ENCODE data around the gene KRIT1.

DNA sequence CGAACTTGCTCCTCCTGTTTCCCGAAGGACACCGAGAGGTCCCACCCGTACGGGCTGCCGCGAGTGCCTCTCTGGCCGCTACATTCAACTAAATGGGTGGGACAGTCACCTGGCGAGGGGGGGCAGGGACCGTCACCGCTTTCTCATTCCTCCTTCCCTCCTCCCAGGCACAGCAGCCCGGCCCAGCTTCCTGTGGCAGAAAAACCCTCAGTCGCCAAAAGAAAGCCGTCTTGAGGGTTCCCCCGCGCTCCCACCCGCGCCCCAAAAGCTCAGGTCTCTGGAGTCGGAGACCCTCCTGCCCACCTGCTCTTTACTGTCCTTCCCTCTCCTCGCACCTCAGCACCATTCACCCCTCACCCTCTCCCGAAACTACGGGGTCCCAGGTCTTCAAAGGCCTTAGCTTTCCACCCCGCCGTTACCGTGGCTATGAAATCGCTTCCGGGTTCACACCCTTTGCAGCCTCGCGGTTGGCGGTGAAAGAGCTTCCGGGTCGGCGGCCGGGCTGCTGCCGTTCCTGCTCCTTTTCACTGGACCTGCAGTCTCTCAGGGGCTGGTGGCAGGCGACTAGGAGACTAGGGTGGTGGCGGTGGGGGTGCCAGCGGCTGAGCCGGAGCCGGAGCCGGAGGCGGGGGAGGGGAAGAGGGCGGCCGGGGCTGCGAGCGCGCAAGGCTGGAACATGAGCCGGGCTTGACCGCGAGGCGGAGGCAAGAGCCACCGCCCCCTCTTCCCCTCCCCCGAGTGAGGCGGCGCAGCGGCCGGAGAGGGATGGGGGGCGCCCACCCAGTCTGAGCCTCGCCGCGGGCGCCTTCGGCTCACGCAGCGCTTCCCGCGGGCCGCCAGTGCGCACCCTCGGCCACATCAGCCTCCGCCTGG, at the start of gene KRIT1, which contains the start of gene ANKIB1:
- TF ChIP-seq, protein P1, sequence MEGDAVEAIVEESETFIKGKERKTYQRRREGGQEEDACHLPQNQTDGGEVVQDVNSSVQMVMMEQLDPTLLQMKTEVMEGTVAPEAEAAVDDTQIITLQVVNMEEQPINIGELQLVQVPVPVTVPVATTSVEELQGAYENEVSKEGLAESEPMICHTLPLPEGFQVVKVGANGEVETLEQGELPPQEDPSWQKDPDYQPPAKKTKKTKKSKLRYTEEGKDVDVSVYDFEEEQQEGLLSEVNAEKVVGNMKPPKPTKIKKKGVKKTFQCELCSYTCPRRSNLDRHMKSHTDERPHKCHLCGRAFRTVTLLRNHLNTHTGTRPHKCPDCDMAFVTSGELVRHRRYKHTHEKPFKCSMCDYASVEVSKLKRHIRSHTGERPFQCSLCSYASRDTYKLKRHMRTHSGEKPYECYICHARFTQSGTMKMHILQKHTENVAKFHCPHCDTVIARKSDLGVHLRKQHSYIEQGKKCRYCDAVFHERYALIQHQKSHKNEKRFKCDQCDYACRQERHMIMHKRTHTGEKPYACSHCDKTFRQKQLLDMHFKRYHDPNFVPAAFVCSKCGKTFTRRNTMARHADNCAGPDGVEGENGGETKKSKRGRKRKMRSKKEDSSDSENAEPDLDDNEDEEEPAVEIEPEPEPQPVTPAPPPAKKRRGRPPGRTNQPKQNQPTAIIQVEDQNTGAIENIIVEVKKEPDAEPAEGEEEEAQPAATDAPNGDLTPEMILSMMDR (IDR thresholded peaks at IDR 0.05; ENCODE audit: poor library complexity) = peak; percentile 23
- TF ChIP-seq EZH2 (IDR thresholded peaks at IDR 0.05; ENCODE audit: borderline replicate concordance) = no peak
